Esophagus muscularis mucosa (tissue), 3 donors: ENCODE data around the gene PCDH9.

Experiments used
- POLR2AphosphoS5 ChIP-seq, 2 donors: sonication (generic); formaldehyde crosslinking; IDR thresholded peaks; one replicate each; pipeline ENCODE4 v1.6.1; 2017; ENCODE audit warnings: antibody characterized with exemption in 2 of 2
- TF ChIP-seq, protein P1 (sequence below), 3 experiments: fragments of 200-600 bp in 2 of 3; fragments of 450-650 bp in 1 of 3; sonication (generic) in 2 of 3; IDR thresholded peaks; one replicate each; pipeline ENCODE4 v1.5.1; 2017 to 2019; ENCODE audit warnings: antibody characterized with exemption in 3 of 3, mild to moderate bottlenecking in 2 of 3, moderate library complexity in 1 of 3

DNA sequence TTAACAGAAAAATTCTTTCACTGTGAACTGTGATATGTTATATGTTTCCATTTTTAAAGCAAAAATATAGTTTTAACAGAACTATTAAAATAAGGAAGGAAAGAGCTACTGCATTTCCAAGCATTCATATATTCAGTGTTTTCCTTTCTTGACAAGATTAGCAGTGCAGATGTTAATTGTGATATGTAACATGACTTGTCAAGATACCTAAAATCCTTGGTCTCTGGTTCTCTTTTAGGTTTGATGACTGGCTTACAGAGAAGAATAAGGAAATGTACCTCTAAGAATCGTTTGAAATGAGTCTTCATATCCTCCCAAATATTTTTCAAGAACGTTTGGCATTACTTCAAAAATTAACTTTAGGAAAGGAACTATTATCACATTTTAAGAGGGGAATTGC lies 907.2 kb downstream of the PCDH9 start:
- TF ChIP-seq POLR2AphosphoS5 (IDR thresholded peaks at IDR 0.05) = no peak
- TF ChIP-seq, protein P1, sequence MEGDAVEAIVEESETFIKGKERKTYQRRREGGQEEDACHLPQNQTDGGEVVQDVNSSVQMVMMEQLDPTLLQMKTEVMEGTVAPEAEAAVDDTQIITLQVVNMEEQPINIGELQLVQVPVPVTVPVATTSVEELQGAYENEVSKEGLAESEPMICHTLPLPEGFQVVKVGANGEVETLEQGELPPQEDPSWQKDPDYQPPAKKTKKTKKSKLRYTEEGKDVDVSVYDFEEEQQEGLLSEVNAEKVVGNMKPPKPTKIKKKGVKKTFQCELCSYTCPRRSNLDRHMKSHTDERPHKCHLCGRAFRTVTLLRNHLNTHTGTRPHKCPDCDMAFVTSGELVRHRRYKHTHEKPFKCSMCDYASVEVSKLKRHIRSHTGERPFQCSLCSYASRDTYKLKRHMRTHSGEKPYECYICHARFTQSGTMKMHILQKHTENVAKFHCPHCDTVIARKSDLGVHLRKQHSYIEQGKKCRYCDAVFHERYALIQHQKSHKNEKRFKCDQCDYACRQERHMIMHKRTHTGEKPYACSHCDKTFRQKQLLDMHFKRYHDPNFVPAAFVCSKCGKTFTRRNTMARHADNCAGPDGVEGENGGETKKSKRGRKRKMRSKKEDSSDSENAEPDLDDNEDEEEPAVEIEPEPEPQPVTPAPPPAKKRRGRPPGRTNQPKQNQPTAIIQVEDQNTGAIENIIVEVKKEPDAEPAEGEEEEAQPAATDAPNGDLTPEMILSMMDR (IDR thresholded peaks at IDR 0.05) = no peak
